CMK (cell line): Measurements from ENCODE around the gene WAC.
"Not testable (repeated sequence)": the region's sequence is repeated elsewhere in the genome, so short reads cannot be mapped to it uniquely, and the experiment has no call there.

Source experiments
- DNase-seq: peaks from one replicate; pipeline ENCODE4 v3.0.0-alpha.2; 2010; ENCODE audit warnings: low read depth

WAC gene

GRCh38 chr10:28566458-28567015 is 33.6 kb downstream of the WAC start:
- DNase-seq, result no peak

GRCh38 chr10:28569506-28570159 is 36.7 kb downstream of the WAC start:
- DNase-seq, result no peak

DNA sequence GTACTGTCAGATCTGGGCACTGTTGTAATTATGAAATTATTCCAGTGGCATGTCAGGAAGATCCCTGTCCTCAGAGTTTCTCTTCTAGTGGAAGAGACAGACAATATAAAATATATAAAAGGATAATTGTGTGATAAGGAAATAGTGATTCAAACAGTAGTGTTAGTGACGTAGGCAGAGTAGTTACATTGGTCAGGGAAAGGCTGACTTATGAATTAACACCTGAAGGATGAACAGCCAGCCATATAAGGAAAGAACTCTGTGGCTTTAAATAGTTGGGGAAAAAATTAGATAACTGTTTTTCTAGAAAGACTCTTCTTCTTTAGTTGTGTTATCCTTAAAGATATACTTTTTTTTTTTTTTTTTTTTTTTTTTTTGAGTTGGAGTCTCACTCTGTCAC is 37.7 kb downstream of the WAC start:
- no peak for DNase-seq

- DNase-seq, result no peak
These were observed 38.3 kb downstream of the WAC start for GRCh38 chr10:28571265-28571664.

GRCh38 chr10:28574214-28574613 is 41.3 kb downstream of the WAC start:
- not testable (repeated sequence) for DNase-seq

GRCh38 chr10:28575852-28576251 is 42.9 kb downstream of the WAC start:
- no peak for DNase-seq

GRCh38 chr10:28577506-28577905 is 44.6 kb downstream of the WAC start:
- DNase-seq, result no peak

GRCh38 chr10:28578454-28578853 is 45.5 kb downstream of the WAC start:
- DNase-seq, result no peak

DNA sequence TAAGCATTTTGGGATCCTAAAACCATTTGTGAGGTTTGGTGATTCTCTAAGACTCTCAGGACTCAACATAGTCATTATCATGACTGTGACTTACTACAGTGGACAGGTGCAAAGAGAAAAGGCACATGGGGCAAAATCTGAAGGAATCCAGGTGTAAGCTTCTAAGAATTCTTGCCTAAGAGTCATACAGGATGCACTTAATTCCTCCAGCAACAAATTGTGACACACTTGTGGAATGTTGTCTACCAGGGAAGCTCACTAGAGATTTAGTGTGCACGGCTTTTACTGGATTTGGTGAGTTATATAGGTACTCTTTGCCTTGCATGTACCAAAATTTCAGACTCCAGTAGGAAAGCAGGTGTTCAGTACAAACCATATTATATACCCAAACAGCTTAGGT is 47.9 kb downstream of the WAC start:
- no peak for DNase-seq

GRCh38 chr10:28581916-28582315 is 49.0 kb downstream of the WAC start:
- DNase-seq, result no peak

DNA sequence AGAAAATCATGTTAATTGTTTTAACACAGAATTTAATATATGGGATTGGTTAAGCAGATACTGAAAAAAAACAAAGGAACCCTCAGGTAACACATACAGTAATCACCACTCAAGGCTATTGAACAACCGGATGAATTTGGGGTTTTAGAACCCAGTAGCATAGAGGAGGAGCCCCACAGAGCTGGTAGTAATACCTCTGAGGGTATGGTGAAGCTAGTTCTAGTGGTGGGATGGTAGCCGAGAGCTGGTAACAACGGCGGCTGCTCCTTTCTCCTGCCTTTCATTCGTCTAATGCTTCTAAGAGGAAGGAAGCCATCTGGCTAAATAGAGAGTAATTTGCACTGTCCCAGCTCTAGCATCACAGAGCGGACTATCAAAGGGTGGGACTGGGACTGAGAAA is 52.2 kb downstream of the WAC start:
- no peak for DNase-seq

DNA sequence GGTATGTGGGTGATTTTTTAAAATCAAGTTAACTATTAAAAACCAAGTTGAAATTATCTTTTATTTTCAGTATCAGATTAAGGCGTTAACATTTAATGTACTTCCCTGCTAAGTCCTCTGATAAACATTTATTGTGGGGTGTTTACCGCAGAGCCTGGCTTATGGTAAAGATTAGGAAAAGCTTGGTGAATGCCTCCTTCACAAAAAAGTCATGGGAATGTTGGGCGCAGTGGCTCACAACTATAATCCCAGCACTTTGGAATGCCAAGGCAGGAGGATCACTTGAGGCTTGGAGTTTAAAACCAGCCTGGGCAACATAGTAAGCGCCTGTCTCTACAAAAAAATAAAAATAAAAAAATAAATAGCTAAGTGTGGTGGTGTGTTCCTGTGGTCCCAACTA is 53.3 kb downstream of the WAC start:
- DNase-seq, result no peak

DNA sequence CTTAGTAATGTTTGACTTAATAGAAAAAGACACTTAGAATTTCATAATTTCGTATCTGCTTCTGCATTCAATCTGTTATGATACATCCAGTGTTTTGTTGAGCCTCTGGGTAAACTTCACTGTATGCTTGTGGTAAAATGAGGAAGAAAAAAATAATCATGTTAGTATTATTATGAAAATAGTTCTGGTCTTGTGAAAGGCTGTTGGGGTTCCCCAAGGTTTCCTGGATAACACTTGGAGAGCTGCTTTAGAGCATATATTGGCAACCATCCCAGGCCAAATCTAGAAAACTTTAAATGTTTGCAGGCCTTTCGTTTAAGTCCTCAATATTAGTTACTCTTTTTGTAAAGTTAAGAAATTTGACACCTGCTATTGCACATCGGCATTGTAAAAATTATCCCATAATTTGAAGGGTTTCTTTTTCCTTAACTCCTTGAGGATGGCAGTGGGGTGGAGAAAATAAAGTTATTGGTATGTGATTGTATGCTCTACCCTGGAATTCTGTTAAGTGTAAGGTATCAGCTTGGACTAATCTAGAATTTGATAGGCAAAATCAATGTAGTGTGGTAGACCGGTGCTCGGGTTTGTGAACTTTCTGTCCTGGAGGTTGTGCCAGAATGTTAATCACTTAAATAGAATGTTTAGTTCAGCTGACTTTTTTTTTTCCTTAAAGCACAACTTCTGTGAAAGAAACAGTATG is 54.5 kb downstream of the WAC start:
- no peak for DNase-seq

- DNase-seq, result no peak
These were observed 55.0 kb downstream of the WAC start for GRCh38 chr10:28587970-28588290.

DNA sequence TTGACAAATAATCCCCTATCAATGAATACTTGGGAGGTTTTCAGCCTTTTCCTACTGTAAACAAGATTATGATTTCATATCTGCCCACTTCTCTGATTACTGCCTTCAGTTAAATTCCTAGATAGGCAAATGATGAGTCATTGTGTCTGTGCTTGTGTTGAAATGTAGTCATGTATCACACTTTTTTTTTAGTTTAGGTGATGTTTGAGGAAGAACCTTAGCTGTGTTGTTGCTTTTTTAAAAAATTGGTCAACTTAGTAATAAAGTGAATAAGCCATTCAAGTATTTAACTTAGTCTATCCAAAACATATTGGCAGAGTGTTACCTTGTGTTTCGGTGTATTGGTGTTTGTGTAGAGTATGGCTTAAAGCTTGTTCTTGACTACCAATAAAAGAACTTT is 60.0 kb downstream of the WAC start:
- DNase-seq, result no peak

- DNase-seq, result no peak
These were observed 60.9 kb downstream of the WAC start for GRCh38 chr10:28593811-28594210.

GRCh38 chr10:28594406-28594805 is 61.5 kb downstream of the WAC start:
- DNase-seq, result no peak

DNA sequence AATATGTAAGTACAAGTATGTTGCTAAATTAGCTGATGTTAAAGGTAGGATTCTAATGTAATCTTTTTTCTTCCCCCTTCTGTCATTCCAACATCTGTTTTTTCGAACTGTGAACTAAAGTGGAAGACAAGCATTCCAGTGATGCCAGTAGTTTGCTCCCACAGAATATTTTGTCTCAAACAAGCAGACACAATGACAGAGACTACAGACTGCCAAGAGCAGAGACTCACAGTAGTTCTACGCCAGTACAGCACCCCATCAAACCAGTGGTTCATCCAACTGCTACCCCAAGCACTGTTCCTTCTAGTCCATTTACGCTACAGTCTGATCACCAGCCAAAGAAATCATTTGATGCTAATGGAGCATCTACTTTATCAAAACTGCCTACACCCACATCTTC is 62.7 kb downstream of the WAC start:
- DNase-seq, result no peak

DNA sequence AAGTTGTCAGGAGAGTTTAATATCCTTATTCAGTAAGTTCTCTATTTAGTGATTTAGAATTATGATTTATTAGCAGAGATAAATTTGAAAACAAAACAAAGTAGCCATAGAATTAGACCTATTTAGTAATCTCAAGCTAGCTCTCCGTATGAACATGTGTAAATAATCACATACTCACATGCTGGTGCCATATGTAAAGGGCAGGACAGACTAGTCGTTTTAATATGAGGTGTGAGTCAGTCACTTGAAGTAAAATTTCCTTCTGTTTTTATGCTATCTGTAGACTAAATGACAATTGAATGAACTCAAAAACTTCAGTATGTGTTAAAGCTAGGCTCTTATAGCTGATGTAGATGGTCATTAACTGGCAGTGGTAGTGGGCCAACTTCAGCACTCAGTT is 67.1 kb downstream of the WAC start:
- no peak for DNase-seq

DNA sequence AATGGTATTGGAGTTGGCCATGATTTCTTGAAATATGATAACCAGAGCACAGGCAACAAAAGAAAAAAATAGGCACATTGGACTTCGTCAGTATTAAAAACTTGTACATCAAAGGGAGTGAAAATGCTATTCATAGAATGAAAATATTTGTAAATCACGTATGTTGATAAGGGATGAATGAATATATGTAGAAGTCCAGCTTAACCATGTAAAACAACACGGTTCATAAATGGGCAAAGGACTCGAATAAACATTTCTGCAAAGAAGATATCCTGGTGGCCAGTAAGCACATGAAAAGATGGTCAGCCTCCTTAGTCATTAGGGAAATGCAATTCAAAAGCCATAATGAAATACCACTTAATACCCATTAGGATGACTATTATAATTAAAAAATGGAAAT is 68.1 kb downstream of the WAC start:
- DNase-seq, result no peak

- no peak for DNase-seq
These were observed 71.9 kb downstream of the WAC start for GRCh38 chr10:28604567-28605536.

DNA sequence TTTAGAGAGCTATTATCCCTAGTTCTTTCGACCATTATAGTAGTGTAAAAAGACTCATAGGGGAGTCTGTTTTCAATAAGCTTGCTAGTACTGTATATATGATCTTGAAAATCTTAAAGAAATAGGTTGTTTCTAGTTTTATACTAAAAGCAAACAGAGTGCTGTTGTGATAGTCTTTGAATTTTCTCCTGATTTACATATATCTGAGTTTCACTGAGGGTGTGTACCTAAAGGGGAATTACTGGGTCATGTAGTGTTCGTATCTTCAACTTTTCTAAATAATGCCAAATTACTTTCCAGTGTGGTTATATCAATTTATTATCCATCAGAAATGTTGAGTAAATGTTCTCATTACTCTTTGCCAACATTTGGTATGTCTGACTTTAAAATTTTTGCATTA is 73.7 kb downstream of the WAC start:
- no peak for DNase-seq

- DNase-seq, result not testable (repeated sequence)
These were observed 76.7 kb downstream of the WAC start for GRCh38 chr10:28609636-28610035.
